HepG2 (cell line): ENCODE results near the gene PSKH1. TPM values are rescaled to one million over a fixed set of nuclear protein-coding genes. Genes with fewer than 3 reads are reported as not detected.

Source experiments
- CHD2 ChIP-seq: IDR thresholded peaks from 2 replicates; pipeline ENCODE4 v1.6.1; 2011; ENCODE audit warnings: low read depth, low read length, improper control_type of control experiment
- HDAC6 ChIP-seq: fragments of 200-600 bp; sonication (generic); IDR thresholded peaks from 2 replicates; pipeline ENCODE4 v1.7.0; 2017; ENCODE audit warnings: mild to moderate bottlenecking, antibody characterized with exemption, low read length, low read depth
- HIVEP1 ChIP-seq: sonication (generic); formaldehyde crosslinking; IDR thresholded peaks from 2 replicates; pipeline ENCODE4 v1.4.0; 2020; ENCODE audit warnings: mild to moderate bottlenecking, missing genetic modification reagents
- MTF1 ChIP-seq: sonication (generic); formaldehyde crosslinking; IDR thresholded peaks from 2 replicates; pipeline ENCODE4 v1.5.0; 2020; ENCODE audit warnings: missing genetic modification reagents
- NCOA5 ChIP-seq: sonication (generic); formaldehyde crosslinking; IDR thresholded peaks from 2 replicates; pipeline ENCODE4 v1.4.0; 2020; ENCODE audit warnings: missing genetic modification reagents
- RFXAP ChIP-seq: sonication (generic); formaldehyde crosslinking; IDR thresholded peaks from 2 replicates; pipeline ENCODE4 v1.4.0; 2020; ENCODE audit warnings: missing genetic modification reagents, borderline replicate concordance
- SMAD9 ChIP-seq: sonication (generic); formaldehyde crosslinking; IDR thresholded peaks from 2 replicates; pipeline ENCODE4 v1.5.1; 2020; ENCODE audit warnings: mild to moderate bottlenecking, missing genetic modification reagents
- TBX2 ChIP-seq: sonication (generic); formaldehyde crosslinking; IDR thresholded peaks from 2 replicates; pipeline ENCODE4 v1.5.0; 2020; ENCODE audit warnings: missing genetic modification reagents, mild to moderate bottlenecking, borderline replicate concordance
- U2AF1 ChIP-seq: fragments of 200-400 bp; formaldehyde crosslinking; optimal IDR thresholded peaks from 2 replicates; pipeline ENCODE3; 2017; ENCODE audit warnings: mild to moderate bottlenecking, low read depth, low read length
- ZBTB21 ChIP-seq: sonication (generic); formaldehyde crosslinking; IDR thresholded peaks from 2 replicates; pipeline ENCODE4 v1.4.0; 2020; ENCODE audit warnings: missing genetic modification reagents
- ZFYVE20 ChIP-seq: sonication (generic); formaldehyde crosslinking; IDR thresholded peaks from 2 replicates; pipeline ENCODE4 v1.8.0; 2023; ENCODE audit warnings: low read depth, mild to moderate bottlenecking, moderate library complexity, missing genetic modification reagents, borderline replicate concordance
- ZNF326 ChIP-seq: sonication (generic); formaldehyde crosslinking; IDR thresholded peaks from 2 replicates; pipeline ENCODE4 v1.4.0; 2020; ENCODE audit warnings: missing genetic modification reagents, borderline replicate concordance
- ZNF543 ChIP-seq: sonication (generic); formaldehyde crosslinking; IDR thresholded peaks from 2 replicates; pipeline ENCODE4 v1.4.0; 2020; ENCODE audit warnings: mild to moderate bottlenecking, missing genetic modification reagents
- ZNF781 ChIP-seq: sonication (generic); formaldehyde crosslinking; IDR thresholded peaks from 2 replicates; pipeline ENCODE4 v1.5.1; 2020; ENCODE audit warnings: borderline replicate concordance, mild to moderate bottlenecking, missing genetic modification reagents; ENCODE audit errors: not compliant biosample characterization
- ZNF788 ChIP-seq: sonication (generic); formaldehyde crosslinking; IDR thresholded peaks from 2 replicates; pipeline ENCODE4 v1.5.0; 2020; ENCODE audit warnings: mild to moderate bottlenecking, missing genetic modification reagents, borderline replicate concordance
- polyA plus RNA-seq, 8 experiments: library from polyadenylated mRNA; depleted of rRNA in 3 of 8; stranded (reverse) in 7 of 8; unstranded in 1 of 8; fragments of >200 nt; fragmentation: Illumina TruSeq in 4 of 8; extraction: Trizol in 4 of 8; gene quantifications; 2 replicates each; pipeline versions ENCODE4 v1.2.1 to v1.2.3, GENCODE V29; 2011 to 2016; ENCODE audit warnings: low read depth in 4 of 8, missing spikeins in 1 of 8, mixed read lengths in 1 of 8; ENCODE audit not compliant: insufficient read depth in 1 of 8
- total RNA-seq, 5 experiments: library from RNA; depleted of rRNA; stranded (reverse); fragments of >200 nt; fragmentation: Illumina TruSeq; extraction: Trizol; gene quantifications; 2 replicates each; pipeline ENCODE4 v1.2.3, GENCODE V29; 2016; ENCODE audit warnings: low read depth in 1 of 5
- TF ChIP-seq, protein P1 (sequence below): sonication (generic); formaldehyde crosslinking; IDR thresholded peaks from 2 replicates; pipeline ENCODE4 v1.5.1; 2020; ENCODE audit warnings: mild to moderate bottlenecking, moderate library complexity, missing genetic modification reagents
- TF ChIP-seq, protein P2 (sequence below), 2 experiments: sonication (generic) in 1 of 2; formaldehyde crosslinking in 1 of 2; IDR thresholded peaks; 2 replicates each; pipeline versions ENCODE4 v1.5.1 to v1.6.1; 2011 to 2020; ENCODE audit warnings: borderline replicate concordance in 1 of 2, low read depth in 1 of 2, low read length in 1 of 2, mild to moderate bottlenecking in 1 of 2, missing genetic modification reagents in 1 of 2, moderate library complexity in 1 of 2
- TF ChIP-seq, protein P3 (sequence below): sonication (generic); formaldehyde crosslinking; IDR thresholded peaks from 2 replicates; pipeline ENCODE4 v1.4.0; 2020; ENCODE audit warnings: missing genetic modification reagents
- TF ChIP-seq, protein P4 (sequence below): sonication (generic); formaldehyde crosslinking; IDR thresholded peaks from 2 replicates; pipeline ENCODE4 v1.4.0; 2020; ENCODE audit warnings: missing genetic modification reagents, borderline replicate concordance

PSKH1 gene
- total and polyA plus RNA-seq, 2 of the 13 experiments (the other 11 are each of a cell fraction or from before 2014, with no cell fraction given), result 8.4 to 19.1 TPM

DNA sequence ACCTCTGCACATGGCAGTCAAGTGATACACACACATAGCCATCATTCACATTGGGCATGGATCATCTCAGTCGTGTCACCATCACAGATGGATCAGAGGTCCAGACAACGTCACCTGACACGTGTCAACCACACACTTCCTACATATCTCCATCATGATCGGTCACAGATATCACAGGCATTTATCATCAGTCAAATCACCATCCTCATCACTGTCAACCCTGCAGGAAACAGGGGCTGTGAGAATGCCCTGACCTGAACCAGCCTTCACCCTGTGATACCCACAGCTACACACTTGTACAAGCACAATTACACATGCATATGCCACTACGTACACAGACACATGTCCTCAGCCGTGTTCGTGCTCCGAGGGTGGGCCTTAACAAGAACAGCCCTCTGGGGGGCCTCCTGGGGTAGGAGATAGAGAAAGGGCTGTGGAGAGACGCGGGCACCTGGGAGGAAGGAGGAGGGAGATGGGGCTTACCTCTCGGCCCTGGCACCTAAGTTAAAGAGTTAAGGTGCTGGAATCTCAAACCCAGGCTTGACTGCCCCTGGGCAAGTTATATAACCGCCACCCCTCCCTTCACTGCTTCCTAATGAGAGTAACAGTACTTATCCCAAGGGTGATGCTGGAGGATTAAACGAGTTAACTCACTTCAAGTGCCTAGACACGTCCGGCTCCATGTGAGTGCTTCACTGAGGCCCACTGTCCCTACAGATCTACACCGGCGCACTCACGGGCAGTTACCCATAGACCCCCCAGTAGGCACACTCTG lies 74.3 kb downstream of the PSKH1 start (continued):
- no peak for TF ChIP-seq ZNF781 (CRISPR knock-in tag)
- TF ChIP-seq, protein P1, sequence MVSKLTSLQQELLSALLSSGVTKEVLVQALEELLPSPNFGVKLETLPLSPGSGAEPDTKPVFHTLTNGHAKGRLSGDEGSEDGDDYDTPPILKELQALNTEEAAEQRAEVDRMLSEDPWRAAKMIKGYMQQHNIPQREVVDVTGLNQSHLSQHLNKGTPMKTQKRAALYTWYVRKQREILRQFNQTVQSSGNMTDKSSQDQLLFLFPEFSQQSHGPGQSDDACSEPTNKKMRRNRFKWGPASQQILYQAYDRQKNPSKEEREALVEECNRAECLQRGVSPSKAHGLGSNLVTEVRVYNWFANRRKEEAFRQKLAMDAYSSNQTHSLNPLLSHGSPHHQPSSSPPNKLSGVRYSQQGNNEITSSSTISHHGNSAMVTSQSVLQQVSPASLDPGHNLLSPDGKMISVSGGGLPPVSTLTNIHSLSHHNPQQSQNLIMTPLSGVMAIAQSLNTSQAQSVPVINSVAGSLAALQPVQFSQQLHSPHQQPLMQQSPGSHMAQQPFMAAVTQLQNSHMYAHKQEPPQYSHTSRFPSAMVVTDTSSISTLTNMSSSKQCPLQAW (CRISPR knock-in tag), result peak; percentile 64; the same call in 1 of the 2 replicates
- TF ChIP-seq CHD2, result no peak
- TF ChIP-seq HDAC6, result no peak
- TF ChIP-seq ZNF326 (CRISPR knock-in tag), result no peak
- TF ChIP-seq, protein P2, sequence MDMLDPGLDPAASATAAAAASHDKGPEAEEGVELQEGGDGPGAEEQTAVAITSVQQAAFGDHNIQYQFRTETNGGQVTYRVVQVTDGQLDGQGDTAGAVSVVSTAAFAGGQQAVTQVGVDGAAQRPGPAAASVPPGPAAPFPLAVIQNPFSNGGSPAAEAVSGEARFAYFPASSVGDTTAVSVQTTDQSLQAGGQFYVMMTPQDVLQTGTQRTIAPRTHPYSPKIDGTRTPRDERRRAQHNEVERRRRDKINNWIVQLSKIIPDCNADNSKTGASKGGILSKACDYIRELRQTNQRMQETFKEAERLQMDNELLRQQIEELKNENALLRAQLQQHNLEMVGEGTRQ (IDR thresholded peaks at IDR 0.05; ENCODE audit: low read depth, low read length), result peak; percentile 30; the same call in 1 of the 2 replicates
- TF ChIP-seq, protein P2 (CRISPR knock-in tag; IDR thresholded peaks at IDR 0.05; ENCODE audit: borderline replicate concordance), result no peak
- TF ChIP-seq ZFYVE20, result no peak
- TF ChIP-seq ZNF543 (CRISPR knock-in tag), result no peak
- 0 out of 2 replicates have a peak, but pooled peaks have one; percentile 29 for TF ChIP-seq HIVEP1 (CRISPR knock-in tag)
- TF ChIP-seq, protein P3, sequence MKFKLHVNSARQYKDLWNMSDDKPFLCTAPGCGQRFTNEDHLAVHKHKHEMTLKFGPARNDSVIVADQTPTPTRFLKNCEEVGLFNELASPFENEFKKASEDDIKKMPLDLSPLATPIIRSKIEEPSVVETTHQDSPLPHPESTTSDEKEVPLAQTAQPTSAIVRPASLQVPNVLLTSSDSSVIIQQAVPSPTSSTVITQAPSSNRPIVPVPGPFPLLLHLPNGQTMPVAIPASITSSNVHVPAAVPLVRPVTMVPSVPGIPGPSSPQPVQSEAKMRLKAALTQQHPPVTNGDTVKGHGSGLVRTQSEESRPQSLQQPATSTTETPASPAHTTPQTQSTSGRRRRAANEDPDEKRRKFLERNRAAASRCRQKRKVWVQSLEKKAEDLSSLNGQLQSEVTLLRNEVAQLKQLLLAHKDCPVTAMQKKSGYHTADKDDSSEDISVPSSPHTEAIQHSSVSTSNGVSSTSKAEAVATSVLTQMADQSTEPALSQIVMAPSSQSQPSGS (CRISPR knock-in tag), result no peak
- TF ChIP-seq RFXAP (CRISPR knock-in tag), result no peak; the same call in 1 of the 2 replicates
- TF ChIP-seq NCOA5, result no peak
- 0 out of 2 replicates have a peak, but pooled peaks have one; percentile 6 for TF ChIP-seq TBX2 (CRISPR knock-in tag)
- no peak for TF ChIP-seq MTF1
- TF ChIP-seq, protein P4, sequence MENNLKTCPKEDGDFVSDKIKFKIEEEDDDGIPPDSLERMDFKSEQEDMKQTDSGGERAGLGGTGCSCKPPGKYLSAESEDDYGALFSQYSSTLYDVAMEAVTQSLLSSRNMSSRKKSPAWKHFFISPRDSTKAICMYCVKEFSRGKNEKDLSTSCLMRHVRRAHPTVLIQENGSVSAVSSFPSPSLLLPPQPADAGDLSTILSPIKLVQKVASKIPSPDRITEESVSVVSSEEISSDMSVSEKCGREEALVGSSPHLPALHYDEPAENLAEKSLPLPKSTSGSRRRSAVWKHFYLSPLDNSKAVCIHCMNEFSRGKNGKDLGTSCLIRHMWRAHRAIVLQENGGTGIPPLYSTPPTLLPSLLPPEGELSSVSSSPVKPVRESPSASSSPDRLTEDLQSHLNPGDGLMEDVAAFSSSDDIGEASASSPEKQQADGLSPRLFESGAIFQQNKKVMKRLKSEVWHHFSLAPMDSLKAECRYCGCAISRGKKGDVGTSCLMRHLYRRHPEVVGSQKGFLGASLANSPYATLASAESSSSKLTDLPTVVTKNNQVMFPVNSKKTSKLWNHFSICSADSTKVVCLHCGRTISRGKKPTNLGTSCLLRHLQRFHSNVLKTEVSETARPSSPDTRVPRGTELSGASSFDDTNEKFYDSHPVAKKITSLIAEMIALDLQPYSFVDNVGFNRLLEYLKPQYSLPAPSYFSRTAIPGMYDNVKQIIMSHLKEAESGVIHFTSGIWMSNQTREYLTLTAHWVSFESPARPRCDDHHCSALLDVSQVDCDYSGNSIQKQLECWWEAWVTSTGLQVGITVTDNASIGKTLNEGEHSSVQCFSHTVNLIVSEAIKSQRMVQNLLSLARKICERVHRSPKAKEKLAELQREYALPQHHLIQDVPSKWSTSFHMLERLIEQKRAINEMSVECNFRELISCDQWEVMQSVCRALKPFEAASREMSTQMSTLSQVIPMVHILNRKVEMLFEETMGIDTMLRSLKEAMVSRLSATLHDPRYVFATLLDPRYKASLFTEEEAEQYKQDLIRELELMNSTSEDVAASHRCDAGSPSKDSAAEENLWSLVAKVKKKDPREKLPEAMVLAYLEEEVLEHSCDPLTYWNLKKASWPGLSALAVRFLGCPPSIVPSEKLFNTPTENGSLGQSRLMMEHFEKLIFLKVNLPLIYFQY, result no peak
- TF ChIP-seq ZBTB21 (CRISPR knock-in tag), result no peak
- no peak for TF ChIP-seq SMAD9 (CRISPR knock-in tag)
- TF ChIP-seq ZNF788, result no peak
- TF ChIP-seq U2AF1, result no peak
